ENCODE measurements around the gene DHH.
"Not testable (repeated sequence)": the region's sequence is repeated elsewhere in the genome, so short reads cannot be mapped to it uniquely, and the experiment has no call there.

DHH gene

GRCh38 chr12:49068879-49069506 is 25.6 kb downstream of the DHH start:
- no peak for DNase-seq

- DNase-seq: no peak
These were observed 28.5 kb downstream of the DHH start for GRCh38 chr12:49066120-49066519.

DNA sequence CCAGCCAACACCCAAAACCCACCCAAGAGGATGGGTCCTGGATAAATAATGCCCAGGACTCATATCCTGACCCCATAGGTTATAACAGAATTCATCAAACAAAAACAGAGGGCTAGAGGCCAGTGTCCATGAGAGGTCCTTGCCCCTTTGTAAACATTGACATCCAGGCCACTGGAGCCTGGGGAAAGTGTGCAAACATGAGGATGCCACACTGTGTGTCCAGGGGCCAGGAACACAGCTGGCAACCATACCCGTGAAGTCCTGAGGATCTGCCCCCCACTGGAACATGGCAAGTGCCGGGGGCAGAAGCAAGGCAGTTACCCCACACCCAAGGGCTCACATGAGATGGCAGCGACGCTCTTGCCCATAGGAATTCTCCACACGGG is 29.8 kb downstream of the DHH start:
- DNase-seq: no peak

GRCh38 chr12:49061916-49062315 is 32.7 kb downstream of the DHH start:
- not testable (repeated sequence) for DNase-seq

- no peak for DNase-seq
These were observed 33.4 kb downstream of the DHH start for GRCh38 chr12:49061157-49061650.

GRCh38 chr12:49060237-49061156 is 34.1 kb downstream of the DHH start, which contains the start of gene KMT2D:
KMT2D (minus strand) TSS chr12:49060794; CDS start chr12:49055324, 5,470 bp downstream.
- peak; percentile 89 to 94 for DNase-seq

- peak in 1 of 2 donors; percentile 27 for DNase-seq
These were observed 35.1 kb downstream of the DHH start for GRCh38 chr12:49059299-49060171.

- DNase-seq: no peak
These were observed 35.6 kb downstream of the DHH start for GRCh38 chr12:49059045-49059298.

GRCh38 chr12:49058366-49059044 is 36.1 kb downstream of the DHH start:
- DNase-seq: peak in 1 of 2 donors; percentile 10

DNA sequence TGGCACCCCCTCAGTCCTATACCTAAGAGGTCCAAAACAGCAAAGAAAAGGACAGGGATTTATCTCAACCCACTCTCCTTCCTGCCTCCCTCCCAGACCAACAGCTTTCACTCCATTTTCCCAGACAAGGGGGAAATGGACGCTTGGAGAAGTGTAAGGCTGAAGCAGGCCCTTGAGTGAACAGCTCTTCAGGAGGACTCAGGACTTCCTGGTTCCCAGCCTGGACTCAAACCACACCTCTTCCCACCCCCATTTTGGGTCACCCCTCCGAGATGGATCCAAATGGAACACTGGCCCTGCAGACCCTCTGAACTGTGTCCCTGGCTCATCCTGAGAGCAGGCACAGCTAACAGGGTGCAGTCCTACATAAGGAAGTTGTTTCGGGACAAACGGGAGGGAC is 36.7 kb downstream of the DHH start:
- DNase-seq: peak; percentile 16 to 20

- peak; percentile 94 to 95 for DNase-seq
These were observed 38.4 kb downstream of the DHH start for GRCh38 chr12:49055978-49056754.

- no peak for DNase-seq
These were observed 39.5 kb downstream of the DHH start for GRCh38 chr12:49055092-49055491.

DNA sequence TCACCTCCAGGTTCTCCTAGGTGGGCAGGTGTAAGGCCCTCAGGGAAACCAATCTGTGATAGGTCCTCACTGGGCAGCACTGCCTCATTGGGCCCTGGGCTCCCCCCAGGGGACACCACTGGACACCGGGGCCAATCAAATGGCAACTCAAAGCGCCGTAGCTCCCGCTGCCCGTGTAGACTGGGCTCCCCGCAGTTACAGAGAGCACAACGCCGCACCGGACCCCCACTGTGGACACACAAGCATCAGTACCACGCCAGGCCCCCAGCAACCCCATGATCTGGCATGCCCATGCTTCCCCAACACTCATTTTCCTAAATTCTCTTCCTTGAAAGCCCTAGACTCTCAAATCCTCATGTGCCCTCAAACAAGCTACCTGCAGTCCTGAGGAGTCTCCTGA is 40.1 kb downstream of the DHH start:
- no peak for DNase-seq

GRCh38 chr12:49054096-49054495 is 40.5 kb downstream of the DHH start:
- DNase-seq: no peak

DNA sequence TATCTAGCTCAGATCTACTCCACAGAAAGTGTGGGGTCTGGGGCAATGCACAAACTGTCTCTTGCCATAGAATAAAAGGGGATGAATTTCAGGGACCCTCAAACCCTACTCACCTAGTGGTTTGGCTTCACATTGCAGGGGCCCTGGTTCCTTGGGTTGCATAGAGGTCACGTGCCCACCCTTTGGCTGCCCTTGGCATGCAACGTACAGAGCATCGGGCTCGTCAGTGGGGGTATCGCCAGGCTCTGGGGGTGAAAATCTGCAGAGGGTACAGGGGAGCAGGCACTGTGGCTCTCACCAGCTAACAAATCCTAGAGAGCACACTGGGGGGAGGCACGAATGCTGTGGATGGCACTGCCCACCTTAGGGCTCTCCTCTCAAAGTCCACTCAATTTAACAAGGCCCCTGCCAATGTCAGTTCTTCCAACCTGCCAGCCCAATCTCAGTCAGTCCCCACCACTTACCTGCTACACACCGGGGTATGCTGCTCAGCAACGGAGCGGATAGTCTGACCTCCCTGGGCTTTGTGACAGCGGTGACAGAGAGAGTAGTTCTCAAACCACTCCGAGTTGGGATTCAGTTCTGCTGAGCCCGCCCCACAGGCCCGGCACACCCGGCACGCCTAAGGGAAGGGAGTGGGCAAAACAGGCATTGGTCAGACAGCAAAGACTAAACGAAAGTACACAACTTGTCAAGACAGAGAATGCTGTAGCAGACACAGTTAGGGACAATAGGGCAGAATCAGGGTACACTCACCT is 42.0 kb downstream of the DHH start:
- no peak for DNase-seq

DNA sequence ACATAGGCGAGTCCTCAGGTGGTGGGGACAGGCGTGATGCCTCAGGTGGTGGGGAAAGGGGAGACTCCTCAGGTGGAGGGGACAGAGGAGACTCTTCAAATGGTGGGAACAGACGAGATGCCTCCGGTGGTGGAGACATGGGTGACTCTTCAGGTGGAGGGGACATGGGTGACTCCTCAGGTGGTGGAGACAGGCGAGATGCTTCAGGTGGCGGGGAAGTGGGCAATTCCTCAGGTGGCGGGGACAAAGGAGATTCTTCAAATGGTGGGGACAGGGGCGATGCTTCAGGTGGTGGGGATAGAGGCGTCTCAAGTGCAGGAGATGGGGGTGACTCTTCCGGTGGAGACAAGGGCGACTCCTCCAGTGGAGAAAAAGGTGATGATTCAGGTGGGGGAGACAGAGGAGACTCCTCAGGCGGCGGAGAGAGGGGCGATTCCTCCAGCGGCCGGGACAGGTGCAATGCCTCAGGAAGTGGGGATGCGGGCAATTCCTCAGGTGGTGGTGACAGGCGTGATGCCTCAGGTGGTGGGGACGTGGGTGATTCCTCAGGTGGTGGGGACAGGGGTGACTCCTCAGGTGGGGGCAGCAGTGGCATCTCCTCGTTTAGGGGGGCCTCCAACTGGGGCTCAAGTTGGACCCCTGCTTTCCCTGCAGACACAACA is 42.7 kb downstream of the DHH start:
- DNase-seq: no peak

- DNase-seq: no peak
These were observed 43.2 kb downstream of the DHH start for GRCh38 chr12:49051373-49051764.

GRCh38 chr12:49050507-49051372 is 43.9 kb downstream of the DHH start:
- no peak for DNase-seq

- DNase-seq: no peak
These were observed 44.9 kb downstream of the DHH start for GRCh38 chr12:49049566-49050224.
